Dendritic cell treated with granulocyte-macrophage colony-stimulating factor and Interleukin-4, amounts not matched to agents 40 ng/mL and 50 ng/mL, for 4 days (primary cell): ENCODE results near the gene MRE11.
A peak's percentile ranks its signal among the peaks of the same experiment; 100 is the strongest.

ENCODE experiments used
- H3K27ac Mint-ChIP-seq: one replicate; pipeline ENCODE4 v1.8.0; 2022; ENCODE audit warnings: mild to moderate bottlenecking, mixed read lengths
- H3K27me3 Mint-ChIP-seq: one replicate; pipeline ENCODE4 v1.8.0; 2022; ENCODE audit warnings: mild to moderate bottlenecking, mixed read lengths
- H3K36me3 Mint-ChIP-seq: one replicate; pipeline ENCODE4 v1.8.0; 2022; ENCODE audit warnings: low read depth, mixed read lengths
- H3K4me1 Mint-ChIP-seq: one replicate; pipeline ENCODE4 v1.8.0; 2022; ENCODE audit warnings: low read depth, mixed read lengths
- H3K4me3 Mint-ChIP-seq: one replicate; pipeline ENCODE4 v1.8.0; 2022; ENCODE audit warnings: mild to moderate bottlenecking, moderate library complexity, mixed read lengths
- H3K9me3 Mint-ChIP-seq: one replicate; pipeline ENCODE4 v1.8.0; 2022; ENCODE audit warnings: mixed read lengths
- intact Hi-C: fragments of 100-400 bp; cut with micrococcal nuclease; formaldehyde crosslinking; loops from one replicate; pipeline ENCODE4 v1.15.0; 2022

The MRE11 gene

DNA sequence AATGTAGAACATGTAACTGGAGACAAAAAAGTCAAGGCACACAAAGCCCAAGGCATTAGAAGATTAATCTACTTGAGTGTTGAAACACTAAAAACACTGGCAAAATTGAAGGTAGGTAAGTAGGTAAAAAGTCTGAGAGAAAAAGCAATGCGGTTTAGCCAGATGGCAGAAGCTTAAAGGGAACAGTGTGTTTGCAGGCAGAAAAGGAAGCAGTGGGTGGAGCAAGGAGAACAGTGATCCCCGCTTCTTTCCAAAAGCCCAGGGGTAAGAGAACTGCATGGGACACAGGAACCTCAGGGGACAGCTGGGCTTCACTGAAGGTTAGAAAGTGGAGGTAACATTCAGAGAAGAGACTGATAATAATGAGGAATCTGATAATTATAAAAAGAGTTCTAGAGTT lies 16.0 kb downstream of the MRE11 start:
- peaks cover 46% of the 10 kb centered on the region for H3K36me3 Mint-ChIP-seq
- peaks cover 27% of the 10 kb centered on the region for H3K4me1 Mint-ChIP-seq
- peak overlapping the region; percentile 21 for H3K4me3 Mint-ChIP-seq
- intact Hi-C loops: no loop called here
- no peaks in the 10 kb centered on the region for H3K9me3 Mint-ChIP-seq
- peak overlapping the region; percentile 45 for H3K27ac Mint-ChIP-seq
- H3K27me3 Mint-ChIP-seq: no peaks in the 10 kb centered on the region

DNA sequence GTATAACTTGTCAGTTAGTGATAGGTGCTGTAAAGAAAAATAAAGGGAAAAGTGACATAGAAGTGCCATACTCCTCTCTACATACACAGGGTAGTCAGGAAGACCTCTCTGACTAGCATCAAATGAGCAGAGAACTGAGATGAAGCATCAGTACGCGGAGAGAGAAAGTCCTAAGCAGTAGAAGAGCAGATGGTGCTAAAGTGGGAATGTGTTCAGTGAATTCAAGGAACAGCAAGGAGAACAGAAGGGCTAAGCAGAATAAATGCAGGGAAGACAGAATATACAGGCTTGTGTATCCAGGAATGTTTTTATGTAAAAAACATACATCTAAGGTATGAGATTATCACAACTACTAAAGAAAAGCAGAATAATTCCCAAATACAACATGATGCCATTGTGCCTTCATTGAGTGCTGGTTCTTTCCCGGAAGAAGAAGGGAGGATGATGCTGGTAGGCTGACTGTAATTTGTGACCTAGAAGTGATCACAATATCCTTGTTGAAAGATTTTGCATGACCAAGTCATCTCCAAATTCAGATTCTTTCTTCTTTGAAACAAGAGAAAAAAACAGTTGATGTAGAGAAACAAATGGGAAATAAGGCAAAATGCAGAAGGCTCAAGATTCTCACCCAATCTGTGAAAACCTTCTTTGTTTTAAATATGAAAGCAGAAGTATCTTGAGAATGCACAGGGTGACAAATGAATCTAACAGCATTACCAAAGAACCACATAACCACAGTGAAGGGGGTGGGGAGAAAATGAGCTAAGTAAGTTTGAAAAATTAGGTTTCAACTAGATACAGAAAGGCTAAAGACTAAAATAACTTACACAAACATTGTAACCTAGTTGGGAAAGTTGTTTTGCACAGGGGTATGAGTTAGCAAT lies 20.5 kb downstream of the MRE11 start:
- peak overlapping the region; percentile 13 for H3K4me3 Mint-ChIP-seq
- H3K36me3 Mint-ChIP-seq: peaks cover 50% of the 10 kb centered on the region
- no peaks in the 10 kb centered on the region for H3K27me3 Mint-ChIP-seq
- peak overlapping the region; percentile 68 for H3K27ac Mint-ChIP-seq
- H3K9me3 Mint-ChIP-seq: no peaks in the 10 kb centered on the region
- intact Hi-C loops: no loop called here
- H3K4me1 Mint-ChIP-seq: peaks cover 35% of the 10 kb centered on the region

DNA sequence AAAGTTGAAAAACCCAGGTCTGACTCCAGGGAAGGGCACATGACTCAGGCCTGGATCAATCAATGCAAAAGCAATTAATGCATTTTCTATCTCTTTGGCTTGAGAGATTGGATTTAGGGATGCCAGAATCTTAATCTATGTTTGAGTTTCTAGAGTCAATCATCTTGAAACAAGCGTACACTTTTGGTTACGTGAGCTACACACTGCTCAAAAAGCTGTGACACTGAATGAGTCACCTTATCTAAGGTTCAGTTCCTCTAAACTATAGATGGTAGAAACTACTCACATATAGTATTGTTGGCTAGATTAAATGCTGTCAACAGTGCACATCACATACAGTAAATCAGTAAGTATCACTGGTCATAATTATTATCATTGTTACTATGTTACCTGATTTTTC lies 24.2 kb downstream of the MRE11 start:
- Mint-ChIP-seq H3K4me1 (peaks cover 24% of the 10 kb centered on the region), H3K4me3 (no peak overlapping the region), H3K27me3 (no peaks in the 10 kb centered on the region), H3K9me3 (no peaks in the 10 kb centered on the region), H3K36me3 (peaks cover 67% of the 10 kb centered on the region), H3K27ac (no peak overlapping the region)
- intact Hi-C loops: no loop called here

DNA sequence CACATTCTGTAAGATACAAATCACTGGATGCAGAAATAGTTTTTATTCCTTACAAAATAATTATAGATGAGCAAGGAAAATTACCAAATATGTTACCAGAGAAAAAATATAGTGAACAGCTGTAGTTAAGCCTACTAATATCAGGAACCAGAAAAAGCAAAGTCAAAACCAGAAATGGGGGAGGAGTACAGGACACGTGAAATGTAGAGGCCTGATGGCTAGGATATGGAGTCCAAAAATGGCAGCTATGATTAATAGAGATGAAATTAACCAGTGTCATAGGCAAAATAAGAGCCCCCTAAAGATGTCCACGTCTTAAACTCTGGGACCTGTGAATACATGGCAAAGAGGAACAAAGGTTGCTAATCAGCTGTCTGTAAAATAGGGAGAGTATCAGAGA lies 34.1 kb downstream of the MRE11 start:
- Mint-ChIP-seq H3K36me3 (peaks cover 69% of the 10 kb centered on the region), H3K27me3 (no peaks in the 10 kb centered on the region), H3K9me3 (no peaks in the 10 kb centered on the region), H3K4me3 (no peak overlapping the region), H3K4me1 (peaks cover 18% of the 10 kb centered on the region), H3K27ac (no peak overlapping the region)
- intact Hi-C loops: no loop called here

DNA sequence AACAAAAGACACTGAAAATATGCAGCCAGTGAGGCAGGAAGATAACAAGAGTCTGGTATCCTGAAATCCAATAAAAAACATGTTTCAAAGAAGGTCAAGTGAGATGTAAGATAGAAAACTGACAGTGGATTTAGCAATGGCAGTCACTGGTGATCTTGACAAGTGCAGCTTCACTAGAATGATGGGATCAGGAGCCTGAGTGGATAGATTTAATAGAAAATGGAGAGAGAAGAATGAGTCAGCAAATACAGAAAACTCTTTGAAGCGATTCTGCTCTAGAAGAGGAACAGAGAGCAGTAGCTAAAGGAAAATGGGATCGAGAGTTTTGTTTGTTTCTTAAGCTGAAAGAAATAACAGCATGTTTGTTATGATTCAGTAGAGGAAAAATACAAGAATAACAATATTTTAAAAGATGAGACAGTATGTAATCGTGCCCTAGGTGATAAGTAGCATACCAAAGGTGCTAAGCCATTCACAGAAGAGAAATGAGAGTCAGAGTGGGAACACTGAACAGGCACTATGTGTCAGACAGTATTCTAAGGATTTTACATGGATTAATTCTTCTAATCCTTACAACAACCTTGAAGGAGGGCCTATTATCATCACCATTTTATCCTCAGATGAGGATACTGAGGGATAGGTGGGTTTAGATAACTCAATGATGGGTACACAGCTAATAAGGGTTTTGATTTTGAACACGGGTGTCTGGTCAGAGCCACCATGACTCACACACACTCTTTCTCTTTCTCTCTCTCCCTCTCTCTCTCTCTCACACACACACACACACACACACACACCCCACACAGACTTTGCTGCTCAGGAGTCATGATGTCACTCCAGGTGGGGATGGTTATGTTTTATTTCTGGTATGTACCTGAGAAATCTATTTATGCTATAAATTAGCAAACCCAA lies 36.3 kb downstream of the MRE11 start:
- H3K4me1 Mint-ChIP-seq: peaks cover 18% of the 10 kb centered on the region
- peaks cover 60% of the 10 kb centered on the region for H3K36me3 Mint-ChIP-seq
- H3K4me3 Mint-ChIP-seq: peak overlapping the region; percentile 52
- H3K27me3 Mint-ChIP-seq: no peaks in the 10 kb centered on the region
- H3K27ac Mint-ChIP-seq: peak overlapping the region; percentile 80
- intact Hi-C loops: no loop called here
- H3K9me3 Mint-ChIP-seq: no peaks in the 10 kb centered on the region

DNA sequence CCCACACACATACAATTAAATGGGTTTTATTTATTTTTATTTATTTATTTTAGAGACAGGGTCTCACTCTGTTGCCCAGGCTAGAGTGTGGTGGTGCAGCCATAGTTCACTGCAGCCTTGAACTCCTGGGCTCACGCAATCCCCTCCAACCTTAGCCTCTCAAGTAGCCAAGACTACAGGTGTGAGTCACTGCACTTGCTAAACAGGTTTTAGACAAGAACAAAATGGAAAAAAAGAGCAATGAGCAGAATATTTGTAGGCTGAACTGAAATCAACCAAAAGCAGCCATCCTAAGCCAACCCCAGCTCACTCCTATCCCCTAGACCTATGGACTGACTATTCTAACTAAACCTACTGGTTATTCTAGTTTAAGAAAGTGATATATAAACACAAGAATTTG lies 37.8 kb downstream of the MRE11 start:
- no peak overlapping the region for H3K27ac Mint-ChIP-seq

DNA sequence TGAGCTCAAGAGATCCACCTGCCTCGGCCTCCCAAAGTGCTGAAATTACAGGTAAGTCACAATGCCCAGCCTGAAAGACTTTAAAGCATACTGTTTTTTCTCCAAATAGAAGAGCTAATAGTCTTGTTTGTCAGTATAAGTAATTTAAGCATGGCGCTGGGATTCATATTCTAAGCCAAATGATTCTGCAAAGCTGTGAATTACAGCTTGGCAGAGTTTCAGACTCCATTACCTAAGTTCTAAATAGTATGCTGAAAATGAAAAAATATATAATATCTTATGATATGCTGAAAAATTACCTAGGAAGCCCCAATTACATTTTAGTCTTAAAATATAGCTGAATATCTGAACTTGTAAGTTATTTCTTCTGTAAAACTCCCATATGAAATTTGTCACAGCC lies 39.3 kb downstream of the MRE11 start:
- no peaks in the 10 kb centered on the region for H3K9me3 Mint-ChIP-seq
- H3K27ac Mint-ChIP-seq: no peak overlapping the region
- H3K27me3 Mint-ChIP-seq: no peaks in the 10 kb centered on the region
- H3K4me1 Mint-ChIP-seq: peaks cover 13% of the 10 kb centered on the region
- no peak overlapping the region for H3K4me3 Mint-ChIP-seq
- intact Hi-C loops: no loop called here
- peaks cover 35% of the 10 kb centered on the region for H3K36me3 Mint-ChIP-seq

More for the DNA sequence above, 37.8 kb downstream of the MRE11 start:
- peaks cover 18% of the 10 kb centered on the region for H3K4me1 Mint-ChIP-seq
- no peaks in the 10 kb centered on the region for H3K27me3 Mint-ChIP-seq
- H3K36me3 Mint-ChIP-seq: peaks cover 44% of the 10 kb centered on the region
- H3K4me3 Mint-ChIP-seq: no peak overlapping the region
- no peaks in the 10 kb centered on the region for H3K9me3 Mint-ChIP-seq
- intact Hi-C loops: no loop called here

DNA sequence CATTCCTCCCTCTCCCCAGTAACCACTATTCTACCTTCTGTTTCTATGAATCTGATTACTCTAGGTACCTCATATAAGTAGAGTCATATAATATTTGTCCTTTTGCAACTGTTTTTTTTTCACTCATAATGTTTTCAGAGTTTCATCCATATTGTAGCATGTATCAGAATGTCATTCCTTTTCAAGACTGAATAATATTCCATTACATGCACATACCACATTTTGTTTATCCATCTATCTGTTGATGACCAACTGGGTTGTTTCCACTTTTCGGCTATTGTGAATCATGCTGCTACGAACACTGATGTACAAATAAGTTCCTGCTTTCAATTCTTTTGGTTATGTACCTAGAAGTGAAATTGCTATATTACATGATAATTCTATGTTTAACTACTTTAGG lies 40.7 kb downstream of the MRE11 start:
- Mint-ChIP-seq H3K36me3 (peaks cover 45% of the 10 kb centered on the region), H3K27me3 (no peaks in the 10 kb centered on the region)

DNA sequence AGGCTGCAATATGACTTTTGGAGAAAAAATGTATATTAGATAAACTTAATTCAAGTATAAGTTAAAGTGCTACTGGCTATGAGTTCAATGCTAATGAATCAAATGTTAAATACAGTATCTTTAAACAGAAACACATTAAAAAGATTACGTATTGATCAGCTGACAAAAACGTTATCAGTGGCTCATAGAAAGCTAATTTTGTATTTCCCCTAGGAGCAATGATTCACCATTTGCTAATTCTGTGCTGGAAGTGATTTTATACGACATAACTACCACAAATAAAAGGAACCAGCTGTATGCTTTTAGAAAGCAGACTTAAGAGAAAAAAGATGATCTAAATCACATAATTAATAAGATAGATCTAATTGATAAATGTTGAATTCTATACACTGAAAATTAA lies 43.6 kb downstream of the MRE11 start:
- H3K36me3 Mint-ChIP-seq: peaks cover 53% of the 10 kb centered on the region
- no peaks in the 10 kb centered on the region for H3K4me1 Mint-ChIP-seq
- intact Hi-C loops: no loop called here
- H3K9me3 Mint-ChIP-seq: no peaks in the 10 kb centered on the region
- no peak overlapping the region for H3K4me3 Mint-ChIP-seq
- H3K27ac Mint-ChIP-seq: no peak overlapping the region
- no peaks in the 10 kb centered on the region for H3K27me3 Mint-ChIP-seq

More for the DNA sequence above, 40.7 kb downstream of the MRE11 start:
- intact Hi-C loops: no loop called here
- Mint-ChIP-seq H3K27ac (no peak overlapping the region), H3K4me3 (no peak overlapping the region), H3K4me1 (peaks cover 13% of the 10 kb centered on the region), H3K9me3 (no peaks in the 10 kb centered on the region)

DNA sequence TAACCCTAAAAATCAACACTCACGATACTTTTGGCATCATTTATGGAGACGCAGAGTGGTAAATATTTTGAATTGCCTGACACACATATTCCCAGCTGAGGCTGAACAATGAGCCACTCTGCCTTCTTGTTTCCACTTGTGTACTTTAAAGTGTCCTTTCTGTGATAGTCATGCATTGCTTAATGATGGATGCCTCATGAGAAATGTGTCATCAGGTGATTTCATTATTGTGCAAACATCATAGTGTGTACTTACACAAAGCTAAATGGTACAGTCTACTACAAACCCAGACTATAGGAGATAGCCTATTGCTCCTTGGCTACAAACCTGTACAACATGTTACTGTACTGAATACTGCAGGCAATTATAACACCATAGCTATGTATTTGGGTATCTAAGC lies 44.2 kb downstream of the MRE11 start:
- Mint-ChIP-seq H3K4me1 (no peaks in the 10 kb centered on the region), H3K27me3 (no peaks in the 10 kb centered on the region), H3K9me3 (no peaks in the 10 kb centered on the region), H3K4me3 (no peak overlapping the region), H3K36me3 (peaks cover 51% of the 10 kb centered on the region), H3K27ac (no peak overlapping the region)
- intact Hi-C loops: no loop called here

DNA sequence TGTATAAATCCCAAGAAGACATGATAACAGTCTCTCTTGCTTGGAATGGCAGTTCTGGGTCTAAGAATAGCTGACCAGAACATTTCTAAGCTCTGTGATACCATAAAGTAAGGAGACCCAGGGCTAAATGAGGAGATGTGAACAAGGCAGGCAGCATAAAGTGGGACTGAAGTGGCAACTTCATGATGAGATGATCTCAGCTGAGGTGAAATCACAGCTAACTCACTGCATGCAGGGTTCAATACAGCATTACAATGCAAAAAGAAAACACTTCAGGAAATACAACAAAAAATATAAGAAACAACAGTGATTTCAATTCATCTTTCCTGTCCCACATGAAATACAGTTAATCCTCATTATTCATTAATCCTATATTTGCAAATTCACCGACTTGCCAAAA lies 44.6 kb downstream of the MRE11 start:
- no peaks in the 10 kb centered on the region for H3K4me1 Mint-ChIP-seq
- no peak overlapping the region for H3K4me3 Mint-ChIP-seq
- H3K9me3 Mint-ChIP-seq: no peaks in the 10 kb centered on the region
- H3K27ac Mint-ChIP-seq: no peak overlapping the region
- H3K27me3 Mint-ChIP-seq: no peaks in the 10 kb centered on the region
- intact Hi-C loops: no loop called here
- H3K36me3 Mint-ChIP-seq: peaks cover 53% of the 10 kb centered on the region

DNA sequence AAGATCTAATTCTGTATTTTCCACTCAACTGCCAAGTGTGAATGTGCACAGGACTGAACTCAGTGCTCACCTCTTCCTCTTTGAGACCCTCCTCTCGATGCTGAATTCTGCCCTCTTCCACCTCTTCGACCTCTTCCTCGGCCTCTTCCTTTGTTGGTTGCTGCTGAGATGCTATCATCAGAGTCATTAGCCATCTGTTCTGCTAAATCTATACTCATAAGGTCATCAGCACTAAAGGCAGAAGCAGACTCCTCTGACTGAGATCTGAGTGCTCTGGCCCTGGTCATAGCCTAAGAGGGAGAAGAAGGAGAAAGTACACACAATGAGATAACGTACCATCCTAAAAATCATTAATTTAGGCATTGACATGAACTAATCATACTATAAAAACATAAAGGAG lies 46.5 kb downstream of the MRE11 start:
- intact Hi-C loops: no loop called here
- peaks cover 59% of the 10 kb centered on the region for H3K36me3 Mint-ChIP-seq
- H3K9me3 Mint-ChIP-seq: no peaks in the 10 kb centered on the region
- no peaks in the 10 kb centered on the region for H3K4me1 Mint-ChIP-seq
- no peak overlapping the region for H3K27ac Mint-ChIP-seq
- H3K4me3 Mint-ChIP-seq: no peak overlapping the region
- H3K27me3 Mint-ChIP-seq: no peaks in the 10 kb centered on the region

DNA sequence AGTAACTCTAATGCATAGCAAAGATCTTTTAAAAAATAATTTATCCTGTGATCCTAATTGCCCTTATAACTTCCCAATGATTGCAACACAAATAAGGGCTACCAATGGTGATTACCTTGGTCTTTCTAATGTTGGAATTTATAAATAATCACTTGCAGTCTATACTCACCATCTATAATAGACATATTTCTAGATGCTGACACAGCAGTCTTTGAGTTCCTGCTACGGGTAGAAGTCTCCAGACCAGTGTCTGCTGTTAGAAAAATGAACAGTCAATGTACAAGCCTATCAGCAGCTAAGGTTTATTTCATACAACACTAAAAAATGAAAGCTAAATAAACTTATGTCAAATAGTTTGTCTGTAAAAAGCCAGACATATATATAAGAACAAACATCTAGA lies 48.0 kb downstream of the MRE11 start:
- Mint-ChIP-seq H3K36me3 (peaks cover 74% of the 10 kb centered on the region), H3K4me3 (no peak overlapping the region), H3K27ac (no peak overlapping the region), H3K27me3 (no peaks in the 10 kb centered on the region), H3K9me3 (no peaks in the 10 kb centered on the region), H3K4me1 (no peaks in the 10 kb centered on the region)
- intact Hi-C loops: no loop called here

DNA sequence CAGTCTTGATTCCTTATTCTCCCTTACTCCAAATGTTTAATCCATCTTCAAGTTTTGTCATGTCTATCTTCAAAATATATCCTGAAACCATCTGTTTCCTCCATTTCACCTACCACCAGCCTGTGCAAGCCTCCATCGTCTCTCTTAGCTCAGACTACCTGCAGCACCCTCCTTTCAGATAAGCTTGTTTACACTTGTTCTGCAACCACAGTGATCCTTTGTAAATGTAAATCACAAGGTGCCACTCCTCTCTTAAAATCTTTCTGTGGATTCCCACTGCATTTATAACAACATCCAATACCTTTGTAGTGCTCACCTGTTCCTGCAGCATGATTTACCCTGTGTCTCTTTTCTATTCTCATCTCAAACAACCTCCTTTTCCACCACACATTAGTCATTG lies 60.6 kb downstream of the MRE11 start:
- H3K9me3 Mint-ChIP-seq: no peaks in the 10 kb centered on the region

More for the DNA sequence above, 60.6 kb downstream of the MRE11 start:
- Mint-ChIP-seq H3K27ac (no peak overlapping the region), H3K27me3 (no peaks in the 10 kb centered on the region), H3K4me3 (no peak overlapping the region), H3K4me1 (no peaks in the 10 kb centered on the region), H3K36me3 (peaks cover 85% of the 10 kb centered on the region)
- intact Hi-C loops: no loop called here
